Measurements from ENCODE around the gene GABBR1. TPM values are rescaled to one million over a fixed set of nuclear protein-coding genes. Genes with fewer than 3 reads are reported as not detected.

Gene GABBR1
- total and polyA plus RNA-seq, 2 of the 13 experiments (the other 11 are each of a cell fraction or from before 2014, with no cell fraction given): 0.07 to 0.37 TPM

GRCh38 chr6:29567541-29567940 is 65.4 kb downstream of the GABBR1 start (continued):
- TF ChIP-seq ZNF142 (CRISPR knock-in tag; IDR thresholded peaks at IDR 0.05) (no peak), ZNF207 (IDR thresholded peaks at IDR 0.05; ENCODE audit: borderline replicate concordance) (no peak), FOXO4 (CRISPR knock-in tag; conservative IDR thresholded peaks at IDR 0.05) (no peak), ZNF547 (CRISPR knock-in tag; IDR thresholded peaks at IDR 0.05) (no peak)

- H3K4me1 ChIP-seq (ENCODE audit: insufficient read depth, low read length): peaks cover 4% of the 10 kb centered on the region; the same call in 1 of the 2 replicates
- 45% methylated on average over 5 of the region's 5 CpGs for WGBS (ENCODE audit: low lambda C conversion rate)
- H3K36me3 ChIP-seq (replicated peaks in 1 of 2; ENCODE audit: control insufficient read depth in 1 of 2, insufficient read depth in 2 of 2, low read length in 2 of 2): no peaks in the 10 kb centered on the region
- H4K20me1 ChIP-seq (ENCODE audit: insufficient read depth, low read length): no peaks in the 10 kb centered on the region
- POLR2A ChIA-PET: no interaction called here
- intact Hi-C loops (cut with micrococcal nuclease; ENCODE audit: unreplicated experiment) (no loop called here), in situ Hi-C loops (cut with HindIII; ENCODE audit: extremely low pct_ligation_motif_present, low pct_unique_long_range_greater_than_20kb) (no loop called here)
- DNase-seq (ENCODE audit: low spot score) (no peak), FAIRE-seq (no peak), ATAC-seq (no peak)
- no peak overlapping the region for H3K4me2 ChIP-seq (ENCODE audit: low read depth, low read length)
- H3K27me3 ChIP-seq (ENCODE audit: control insufficient read depth in 1 of 2, insufficient read depth in 2 of 2, low read length in 2 of 2): no peaks in the 10 kb centered on the region
- no peaks in the 10 kb centered on the region for H3K9me3 ChIP-seq (ENCODE audit: low read length)
- no peak overlapping the region for H3K4me3 ChIP-seq (replicated peaks in 1 of 3; ENCODE audit: insufficient read depth in 1 of 3, low read depth in 2 of 3, low read length in 3 of 3)
- H2AFZ ChIP-seq (ENCODE audit: low read length): no peak overlapping the region
- H3K79me2 ChIP-seq (ENCODE audit: insufficient read depth, low read length): no peaks in the 10 kb centered on the region
- H3K9ac ChIP-seq (ENCODE audit: insufficient read depth, low read depth, low read length): no peak overlapping the region
- H3K27ac ChIP-seq (ENCODE audit: extremely low read length, insufficient read depth, low read length): no peak overlapping the region
- no TSS peak for BruUV-seq (replicated peaks)
- CTCF ChIA-PET (ENCODE audit: low intra/inter-chr PET ratio, low total read pairs): no interaction called here
- TF ChIP-seq ZNF10 (CRISPR knock-in tag; IDR thresholded peaks at IDR 0.05; ENCODE audit: borderline replicate concordance, low read depth) (no peak), RERE (CRISPR knock-in tag; IDR thresholded peaks at IDR 0.05; ENCODE audit: low read depth) (no peak), IKZF1 (IDR thresholded peaks at IDR 0.05) (no peak), ZNF124 (CRISPR knock-in tag; IDR thresholded peaks at IDR 0.05) (no peak), CEBPB (IDR thresholded peaks at IDR 0.05; ENCODE audit: borderline replicate concordance, low read depth, low read length) (no peak), FOXM1 (CRISPR knock-in tag; IDR thresholded peaks at IDR 0.05) (no peak), SP140L (CRISPR knock-in tag; IDR thresholded peaks at IDR 0.05; ENCODE audit: borderline replicate concordance) (no peak)
Measured at GRCh38 chr6:29566856-29567255, 66.1 kb downstream of the GABBR1 start.
